Central memory CD8-positive, alpha-beta T cell (primary cell): ENCODE data around the gene INPP4A.

Source experiments
- ATAC-seq: fragments of 150-1000 bp; cut with Tn5 transposase; replicated peaks from 2 replicates; pipeline ENCODE4 v1.10.0; 2022; ENCODE audit warnings: mild to moderate bottlenecking, moderate FRiP score, moderate number of reproducible peaks; ENCODE audit not compliant: poor library complexity, severe bottlenecking; ENCODE audit errors: extremely low read depth
- DNase-seq, 2 donors: peaks; one replicate each; pipeline ENCODE4 v3.0.0; 2021; ENCODE audit warnings: low spot score in 2 of 2
- H3K27ac Mint-ChIP-seq: one replicate; pipeline ENCODE4 v1.8.0; 2022; ENCODE audit warnings: low read depth, mild to moderate bottlenecking, moderate library complexity, mixed read lengths
- H3K27me3 Mint-ChIP-seq: one replicate; pipeline ENCODE4 v1.8.0; 2022; ENCODE audit warnings: mixed read lengths
- H3K36me3 Mint-ChIP-seq: one replicate; pipeline ENCODE4 v1.8.0; 2022; ENCODE audit warnings: mild to moderate bottlenecking, moderate library complexity, mixed read lengths; ENCODE audit not compliant: insufficient read depth
- H3K4me1 Mint-ChIP-seq: one replicate; pipeline ENCODE4 v1.8.0; 2022; ENCODE audit warnings: mixed read lengths
- H3K4me3 Mint-ChIP-seq: one replicate; pipeline ENCODE4 v1.8.0; 2022; ENCODE audit warnings: mild to moderate bottlenecking, moderate library complexity, mixed read lengths
- H3K9me3 Mint-ChIP-seq: one replicate; pipeline ENCODE4 v1.8.0; 2022; ENCODE audit warnings: mixed read lengths

The INPP4A gene

GRCh38 chr2:98541906-98542305 is 97.2 kb downstream of the INPP4A start:
- Mint-ChIP-seq H3K27ac (no peak overlapping the region), H3K36me3 (peaks cover 70% of the 10 kb centered on the region), H3K9me3 (no peaks in the 10 kb centered on the region), H3K27me3 (no peaks in the 10 kb centered on the region), H3K4me1 (peaks cover 16% of the 10 kb centered on the region), H3K4me3 (no peak overlapping the region)
- DNase-seq (no peak), ATAC-seq (no peak)

- H3K27me3 Mint-ChIP-seq: no peaks in the 10 kb centered on the region
- DNase-seq: no peak
- ATAC-seq: no peak
- H3K36me3 Mint-ChIP-seq: peaks cover 70% of the 10 kb centered on the region
- peak overlapping the region; percentile 45 for H3K27ac Mint-ChIP-seq
- H3K4me1 Mint-ChIP-seq: peaks cover 23% of the 10 kb centered on the region
- no peak overlapping the region for H3K4me3 Mint-ChIP-seq
- no peaks in the 10 kb centered on the region for H3K9me3 Mint-ChIP-seq
These were observed 98.6 kb downstream of the INPP4A start for GRCh38 chr2:98543214-98543613.

- Mint-ChIP-seq H3K4me3 (no peak overlapping the region), H3K27ac (peak overlapping the region; percentile 45), H3K36me3 (peaks cover 68% of the 10 kb centered on the region), H3K4me1 (peaks cover 23% of the 10 kb centered on the region), H3K9me3 (no peaks in the 10 kb centered on the region), H3K27me3 (no peaks in the 10 kb centered on the region)
- DNase-seq (no peak), ATAC-seq (no peak)
These were observed 99.2 kb downstream of the INPP4A start for GRCh38 chr2:98543842-98544241.

GRCh38 chr2:98545591-98545990 is 100.9 kb downstream of the INPP4A start:
- ATAC-seq: no peak
- H3K9me3 Mint-ChIP-seq: no peaks in the 10 kb centered on the region
- H3K27ac Mint-ChIP-seq: no peak overlapping the region
- no peak for DNase-seq
- H3K4me3 Mint-ChIP-seq: no peak overlapping the region
- no peaks in the 10 kb centered on the region for H3K27me3 Mint-ChIP-seq
- peaks cover 21% of the 10 kb centered on the region for H3K4me1 Mint-ChIP-seq
- H3K36me3 Mint-ChIP-seq: peaks cover 61% of the 10 kb centered on the region

GRCh38 chr2:98546186-98546585 is 101.5 kb downstream of the INPP4A start:
- H3K4me1 Mint-ChIP-seq: peaks cover 25% of the 10 kb centered on the region
- no peaks in the 10 kb centered on the region for H3K27me3 Mint-ChIP-seq
- H3K9me3 Mint-ChIP-seq: no peaks in the 10 kb centered on the region
- H3K36me3 Mint-ChIP-seq: peaks cover 57% of the 10 kb centered on the region
- H3K27ac Mint-ChIP-seq: no peak overlapping the region
- ATAC-seq (no peak), DNase-seq (no peak)
- no peak overlapping the region for H3K4me3 Mint-ChIP-seq

- Mint-ChIP-seq H3K9me3 (no peaks in the 10 kb centered on the region), H3K4me1 (peaks cover 28% of the 10 kb centered on the region), H3K4me3 (no peak overlapping the region), H3K27me3 (no peaks in the 10 kb centered on the region), H3K36me3 (peaks cover 53% of the 10 kb centered on the region), H3K27ac (peak overlapping the region; percentile 50)
- DNase-seq (no peak), ATAC-seq (no peak)
These were observed 102.6 kb downstream of the INPP4A start for GRCh38 chr2:98547092-98547790.

- peak overlapping the region; percentile 30 for H3K27ac Mint-ChIP-seq
- no peaks in the 10 kb centered on the region for H3K27me3 Mint-ChIP-seq
- H3K36me3 Mint-ChIP-seq: peaks cover 54% of the 10 kb centered on the region
- DNase-seq (no peak), ATAC-seq (peak; percentile 28)
- no peaks in the 10 kb centered on the region for H3K9me3 Mint-ChIP-seq
- peaks cover 21% of the 10 kb centered on the region for H3K4me1 Mint-ChIP-seq
- no peak overlapping the region for H3K4me3 Mint-ChIP-seq
These were observed 104.5 kb downstream of the INPP4A start for GRCh38 chr2:98548920-98549818.

- Mint-ChIP-seq H3K9me3 (no peaks in the 10 kb centered on the region), H3K27me3 (no peaks in the 10 kb centered on the region), H3K4me1 (peaks cover 23% of the 10 kb centered on the region), H3K27ac (peak overlapping the region; percentile 74), H3K36me3 (peaks cover 55% of the 10 kb centered on the region), H3K4me3 (no peak overlapping the region)
- ATAC-seq: no peak
- DNase-seq: no peak
These were observed 105.5 kb downstream of the INPP4A start for GRCh38 chr2:98550165-98550564.

GRCh38 chr2:98551316-98551715 is 106.7 kb downstream of the INPP4A start:
- DNase-seq (no peak), ATAC-seq (peak; percentile 49)
- Mint-ChIP-seq H3K27ac (peak overlapping the region; percentile 74), H3K4me1 (peaks cover 34% of the 10 kb centered on the region), H3K9me3 (no peaks in the 10 kb centered on the region), H3K36me3 (peaks cover 56% of the 10 kb centered on the region), H3K27me3 (no peaks in the 10 kb centered on the region), H3K4me3 (no peak overlapping the region)

GRCh38 chr2:98552499-98553179 is 108.0 kb downstream of the INPP4A start:
- H3K27me3 Mint-ChIP-seq: no peaks in the 10 kb centered on the region
- H3K4me3 Mint-ChIP-seq: no peak overlapping the region
- peaks cover 29% of the 10 kb centered on the region for H3K4me1 Mint-ChIP-seq
- DNase-seq (no peak), ATAC-seq (no peak)
- peaks cover 51% of the 10 kb centered on the region for H3K36me3 Mint-ChIP-seq
- H3K27ac Mint-ChIP-seq: peak overlapping the region; percentile 9
- H3K9me3 Mint-ChIP-seq: no peaks in the 10 kb centered on the region

GRCh38 chr2:98554116-98554861 is 109.6 kb downstream of the INPP4A start:
- DNase-seq: no peak
- H3K4me1 Mint-ChIP-seq: peaks cover 38% of the 10 kb centered on the region
- no peak overlapping the region for H3K4me3 Mint-ChIP-seq
- H3K36me3 Mint-ChIP-seq: peaks cover 47% of the 10 kb centered on the region
- H3K27ac Mint-ChIP-seq: peak overlapping the region; percentile 56
- no peaks in the 10 kb centered on the region for H3K9me3 Mint-ChIP-seq
- ATAC-seq: no peak
- no peaks in the 10 kb centered on the region for H3K27me3 Mint-ChIP-seq

- Mint-ChIP-seq H3K36me3 (peaks cover 46% of the 10 kb centered on the region), H3K27ac (peak overlapping the region; percentile 56), H3K27me3 (no peaks in the 10 kb centered on the region), H3K4me1 (peaks cover 35% of the 10 kb centered on the region), H3K9me3 (no peaks in the 10 kb centered on the region), H3K4me3 (no peak overlapping the region)
- ATAC-seq (no peak), DNase-seq (no peak)
These were observed 111.0 kb downstream of the INPP4A start for GRCh38 chr2:98555696-98556095.
